ENCODE results near the gene SCLT1.

The SCLT1 gene

GRCh38 chr4:128869776-128870509, 223.4 kb downstream of the SCLT1 start:
- no peak for DNase-seq (ENCODE audit: low spot score)

GRCh38 chr4:128868758-128869157, 224.6 kb downstream of the SCLT1 start:
- no peak for DNase-seq (ENCODE audit: low spot score)

- DNase-seq (ENCODE audit: low spot score): no peak
Measured at GRCh38 chr4:128866691-128867090, 226.6 kb downstream of the SCLT1 start.

DNA sequence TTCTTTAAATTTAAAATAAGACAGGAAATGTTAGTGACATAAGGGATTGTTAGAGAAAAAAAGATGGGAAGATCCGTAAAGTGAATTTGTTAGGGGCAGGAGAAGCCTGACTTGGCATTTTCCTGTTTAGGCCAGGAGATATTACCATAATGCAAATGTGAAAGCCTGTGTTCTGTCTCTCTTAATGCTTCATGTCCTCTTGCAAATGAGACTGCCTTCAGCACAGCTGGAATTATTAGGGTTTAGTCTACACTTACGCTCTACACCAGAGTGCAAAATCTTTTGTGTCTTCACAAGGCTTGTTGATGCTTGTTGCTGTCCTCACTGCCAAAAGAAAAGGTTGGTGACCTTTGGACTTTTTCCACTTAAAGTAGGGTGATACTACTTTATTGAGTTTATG, 227.1 kb downstream of the SCLT1 start:
- no peak for DNase-seq (ENCODE audit: low spot score)

DNA sequence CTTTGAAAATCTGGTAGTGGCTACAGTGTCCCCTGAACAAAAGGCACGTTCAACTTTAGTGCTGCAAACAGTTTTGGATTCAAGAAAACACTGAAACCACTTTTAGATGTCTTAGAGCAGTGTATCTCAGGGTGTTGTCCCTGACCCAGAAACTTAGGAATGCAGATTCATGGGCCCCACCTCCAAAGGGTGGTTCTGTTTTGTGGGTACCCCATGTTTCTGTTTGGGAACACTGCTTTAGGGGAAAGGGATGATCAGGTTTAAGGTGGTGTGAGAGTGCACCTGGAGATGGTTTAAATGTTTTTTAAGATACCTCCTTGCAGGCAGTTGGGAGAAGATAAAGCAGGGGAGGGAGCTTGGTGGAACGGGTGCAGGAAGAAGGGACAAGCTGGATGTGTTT, 228.2 kb downstream of the SCLT1 start:
- DNase-seq (ENCODE audit: low spot score): no peak

GRCh38 chr4:128863312-128864075, 229.8 kb downstream of the SCLT1 start:
- peak; percentile 62 for DNase-seq (ENCODE audit: low spot score)

GRCh38 chr4:128862608-128863311, 230.6 kb downstream of the SCLT1 start:
- no peak for DNase-seq (ENCODE audit: low spot score)

DNA sequence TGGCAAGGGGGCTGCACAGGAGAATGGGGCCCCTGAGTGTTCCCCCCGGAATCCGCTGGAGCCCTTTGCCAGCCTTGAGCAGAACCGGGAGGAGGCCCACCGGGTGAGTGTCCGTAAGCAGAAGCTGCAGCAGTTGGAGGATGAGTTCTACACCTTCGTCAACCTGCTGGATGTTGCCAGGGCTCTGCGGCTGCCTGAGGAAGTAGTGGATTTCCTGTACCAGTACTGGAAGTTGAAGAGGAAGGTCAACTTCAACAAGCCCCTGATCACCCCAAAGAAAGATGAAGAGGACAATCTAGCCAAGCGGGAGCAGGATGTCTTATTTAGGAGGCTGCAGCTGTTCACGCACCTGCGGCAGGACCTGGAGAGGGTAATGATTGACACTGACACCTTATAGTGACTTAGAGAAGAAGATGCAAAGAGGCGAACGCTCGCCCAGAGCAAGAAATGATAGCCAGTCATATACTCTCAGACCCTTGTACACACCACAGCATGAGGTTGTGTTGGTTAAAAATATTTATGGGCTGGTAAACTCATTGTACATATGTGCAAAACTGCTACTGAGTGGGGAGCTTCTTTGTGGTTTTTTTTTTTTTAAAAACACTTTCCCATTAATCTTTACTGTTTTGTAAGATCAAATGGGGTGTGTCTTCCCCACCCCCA, 231.4 kb downstream of the SCLT1 start:
- DNase-seq (ENCODE audit: low spot score): no peak

DNA sequence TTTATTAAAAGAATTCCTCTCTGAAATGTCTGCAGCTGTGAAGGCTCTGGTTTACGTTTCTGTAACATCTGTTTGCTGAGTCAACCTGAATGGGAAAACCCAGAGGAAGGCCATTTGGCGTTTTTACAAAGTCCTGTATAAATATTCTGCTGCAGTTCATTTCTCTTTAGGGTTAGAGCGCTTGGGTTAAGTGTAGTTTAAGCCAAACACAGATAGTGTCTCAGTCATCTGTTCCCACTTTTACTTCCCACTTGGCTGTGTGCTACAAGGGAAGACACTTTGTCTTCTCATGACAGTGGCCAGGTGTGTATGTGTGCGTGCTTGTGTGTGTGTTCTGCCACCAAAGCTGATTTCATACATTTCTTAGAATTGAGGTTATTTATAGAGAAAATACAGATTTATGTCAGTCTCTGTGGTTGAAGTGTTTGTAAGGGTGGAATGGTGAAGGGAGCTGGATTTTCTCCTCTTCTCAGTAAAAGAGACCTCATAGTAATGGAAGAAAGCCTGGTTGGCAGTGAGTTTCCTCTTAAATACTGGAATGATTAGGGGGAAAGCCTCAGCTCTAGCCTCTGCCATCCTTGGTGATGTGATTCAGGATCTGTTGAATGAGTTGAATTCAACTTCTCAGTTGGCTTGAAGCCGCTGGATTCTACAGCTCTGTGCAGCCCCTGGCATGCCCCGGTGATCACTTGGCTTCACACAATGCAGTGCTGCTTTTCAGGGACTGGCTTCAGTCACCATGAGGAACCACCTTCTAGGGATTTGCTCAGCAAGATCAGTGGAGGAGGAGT, 233.3 kb downstream of the SCLT1 start:
- DNase-seq (ENCODE audit: low spot score): peak; percentile 55

- peak; percentile 62 for DNase-seq (ENCODE audit: low spot score)
Measured at GRCh38 chr4:128858879-128859671, 234.3 kb downstream of the SCLT1 start.

- no peak for DNase-seq (ENCODE audit: low spot score)
Measured at GRCh38 chr4:128856246-128856645, 237.1 kb downstream of the SCLT1 start.

DNA sequence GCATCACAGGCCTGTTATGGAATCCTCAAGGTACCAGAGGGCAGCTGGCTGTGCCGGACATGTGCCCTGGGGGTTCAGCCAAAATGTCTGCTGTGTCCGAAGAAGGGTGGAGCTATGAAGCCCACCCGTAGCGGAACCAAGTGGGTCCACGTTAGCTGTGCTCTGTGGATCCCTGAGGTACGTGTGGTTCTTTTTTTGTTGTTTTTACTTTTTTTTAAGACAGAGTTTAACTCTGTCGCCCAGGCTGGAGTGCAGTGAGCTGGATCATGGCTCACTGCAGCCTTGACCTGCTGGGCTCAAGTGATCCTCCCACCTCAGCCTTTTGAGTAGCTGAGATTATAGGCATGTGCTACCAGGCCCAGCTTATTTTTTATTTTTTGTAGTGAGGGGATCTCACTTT, 237.7 kb downstream of the SCLT1 start:
- no peak for DNase-seq (ENCODE audit: low spot score)

- no peak for DNase-seq (ENCODE audit: low spot score)
Measured at GRCh38 chr4:128854433-128854832, 238.9 kb downstream of the SCLT1 start.

DNA sequence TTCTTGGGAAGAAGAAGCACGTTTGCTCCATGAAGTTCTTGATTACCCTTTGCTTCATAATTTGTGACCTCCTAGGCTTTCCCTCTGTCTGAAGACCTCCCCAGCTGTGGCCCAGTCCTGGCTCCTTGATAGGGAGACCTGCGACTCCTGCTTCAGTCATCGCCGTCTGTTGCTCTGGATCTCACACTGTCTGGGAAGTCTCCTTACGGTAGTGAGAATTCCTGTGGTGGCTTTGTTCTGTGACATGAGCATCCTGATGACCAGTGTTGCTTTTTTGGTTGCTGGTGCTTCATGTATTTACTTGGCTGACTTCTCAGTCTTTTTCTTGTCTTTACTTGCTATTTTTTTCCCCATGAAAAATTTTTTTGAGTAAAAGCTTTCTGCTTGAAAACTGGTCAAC, 239.6 kb downstream of the SCLT1 start:
- no peak for DNase-seq (ENCODE audit: low spot score)

DNA sequence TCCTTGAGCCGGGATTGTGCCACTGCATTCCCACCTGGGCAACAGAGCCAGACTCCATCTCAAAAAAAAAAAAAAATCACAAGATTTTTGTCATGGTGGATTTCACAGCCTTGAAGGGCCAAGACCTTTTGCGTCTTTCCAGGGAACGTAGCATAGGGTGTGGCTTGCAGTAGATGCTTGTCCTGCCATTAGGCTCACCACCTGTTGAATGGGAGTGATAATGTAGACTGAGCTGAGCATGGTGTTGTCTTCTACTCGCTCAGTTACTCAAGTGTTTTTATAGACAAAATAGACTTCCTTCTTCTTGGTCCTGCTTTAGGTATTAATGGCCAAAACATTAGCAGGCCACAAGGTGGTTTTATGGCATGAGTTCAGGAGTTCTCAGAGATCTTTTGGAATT, 243.1 kb downstream of the SCLT1 start:
- DNase-seq (ENCODE audit: low spot score): no peak

DNA sequence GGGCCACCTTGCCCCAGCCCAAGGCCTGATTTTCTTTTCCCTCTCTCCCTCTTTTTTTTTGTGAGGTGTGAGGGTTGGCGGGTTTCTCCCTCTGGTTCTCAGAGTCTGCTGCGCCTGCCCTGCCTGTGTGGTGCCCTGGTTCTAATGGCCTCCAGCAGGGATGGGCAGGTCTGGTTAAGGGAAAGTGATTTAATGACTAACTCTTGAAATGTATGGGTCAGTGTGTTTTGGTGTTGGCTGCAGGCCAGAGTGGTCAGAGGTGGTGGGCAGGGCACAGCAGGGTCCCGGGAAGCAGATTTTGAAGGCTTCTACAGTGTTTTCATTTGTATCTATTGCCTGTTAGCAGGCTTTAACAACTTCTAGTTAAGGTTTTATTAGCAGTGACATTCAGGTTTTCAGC, 244.9 kb downstream of the SCLT1 start:
- no peak for DNase-seq (ENCODE audit: low spot score)

GRCh38 chr4:128847082-128847724, 246.1 kb downstream of the SCLT1 start:
- no peak for DNase-seq (ENCODE audit: low spot score)

DNA sequence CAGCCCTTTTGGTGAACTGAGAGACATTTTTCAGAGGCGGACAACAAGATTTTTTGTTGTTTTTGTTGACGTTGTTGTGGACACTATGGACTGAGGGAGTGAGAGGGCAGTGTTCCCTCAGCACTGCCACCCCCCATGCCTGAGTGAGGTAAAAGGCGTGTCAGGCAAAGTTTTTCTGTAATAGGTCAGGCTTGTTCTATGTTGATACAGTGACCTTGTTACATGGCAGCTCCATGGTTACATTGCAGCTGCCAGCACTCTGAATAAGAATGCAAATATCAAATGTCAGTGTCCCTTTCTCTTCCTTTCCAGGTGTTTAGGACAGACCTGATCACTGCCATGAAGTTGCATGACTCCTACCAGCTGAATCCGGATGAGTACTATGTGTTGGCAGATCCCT, 247.3 kb downstream of the SCLT1 start:
- no peak for DNase-seq (ENCODE audit: low spot score)

- DNase-seq (ENCODE audit: low spot score): no peak
Measured at GRCh38 chr4:128844931-128845330, 248.4 kb downstream of the SCLT1 start.

DNA sequence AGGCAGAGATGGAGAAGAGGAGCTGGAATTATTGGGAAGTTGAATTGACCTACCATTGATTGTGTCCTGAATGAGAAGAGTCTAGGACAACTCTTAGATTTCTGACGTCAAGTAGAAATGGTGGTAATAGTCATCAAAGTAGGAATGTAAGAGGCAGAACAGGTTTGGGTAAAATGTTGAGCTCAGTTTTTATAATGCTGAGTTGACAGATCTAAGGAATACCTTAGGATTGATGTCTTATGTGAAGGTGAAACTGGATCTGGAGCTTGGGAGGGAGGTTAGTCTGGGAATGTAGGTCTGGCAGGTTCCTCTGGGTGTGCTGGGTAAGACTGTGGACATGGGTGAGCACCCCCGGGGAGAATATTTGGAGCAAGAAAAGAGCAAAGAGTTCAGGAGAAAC, 251.9 kb downstream of the SCLT1 start:
- no peak for DNase-seq (ENCODE audit: low spot score)
